Spleen (tissue), 11 donors: Measurements from ENCODE around the gene SLC26A2. TPM values are rescaled to one million over a fixed set of nuclear protein-coding genes. Genes with fewer than 3 reads are reported as not detected.

ENCODE experiments used
- DNase-seq: peaks from one replicate; pipeline ENCODE4 v3.0.0-alpha.2; 2020
- H3K27ac ChIP-seq, 8 donors: fragments of 200-600 bp; sonication (generic) in 7 of 8; 1 replicate in 4 of 8; 2 replicates in 4 of 8; pipeline versions ENCODE4 v1.5.0 to v1.8.0; 2016 to 2021; ENCODE audit warnings: inconsistent platforms in 4 of 8, mild to moderate bottlenecking in 4 of 8, moderate library complexity in 1 of 8
- H3K27me3 ChIP-seq, 7 donors: fragments of 200-600 bp; sonication (generic) in 6 of 7; replicated peaks in 1 of 7; 1 replicate in 4 of 7; 2 replicates in 3 of 7; pipeline versions ENCODE4 v1.5.0 to v1.8.0; 2016 to 2021; ENCODE audit warnings: inconsistent platforms in 3 of 7, mild to moderate bottlenecking in 1 of 7
- H3K36me3 ChIP-seq, 6 donors: fragments of 200-600 bp; sonication (generic) in 5 of 6; 1 replicate in 4 of 6; 2 replicates in 2 of 6; pipeline versions ENCODE4 v1.5.0 to v1.8.0; 2016 to 2021; ENCODE audit warnings: inconsistent platforms in 2 of 6
- H3K4me1 ChIP-seq, 6 donors: fragments of 200-600 bp; sonication (generic) in 5 of 6; 1 replicate in 3 of 6; 2 replicates in 3 of 6; pipeline versions ENCODE4 v1.5.0 to v1.8.0; 2016 to 2021; ENCODE audit warnings: inconsistent platforms in 3 of 6
- H3K4me3 ChIP-seq, 8 donors: fragments of 200-600 bp; sonication (generic) in 7 of 8; 1 replicate in 4 of 8; 2 replicates in 4 of 8; pipeline versions ENCODE4 v1.5.0 to v1.8.0; 2016 to 2021; ENCODE audit warnings: inconsistent platforms in 4 of 8, mild to moderate bottlenecking in 4 of 8, moderate library complexity in 2 of 8
- H3K9me3 ChIP-seq, 8 donors: fragments of 200-600 bp; sonication (generic) in 7 of 8; 1 replicate in 4 of 8; 2 replicates in 4 of 8; pipeline versions ENCODE4 v1.5.0 to v1.8.0; 2016 to 2021; ENCODE audit warnings: inconsistent platforms in 4 of 8
- CTCF ChIP-seq, 11 experiments: fragments of 200-600 bp in 7 of 11; fragments of 450-650 bp in 4 of 11; sonication (generic) in 4 of 11; IDR thresholded peaks in 8 of 11; conservative IDR thresholded peaks in 3 of 11; 1 replicate in 7 of 11; 2 replicates in 4 of 11; pipeline versions ENCODE4 v1.4.0 to v1.8.0; 2016 to 2021; ENCODE audit warnings: antibody characterized with exemption in 11 of 11, inconsistent platforms in 4 of 11, mild to moderate bottlenecking in 1 of 11
- POLR2A ChIP-seq, 3 donors: fragments of 450-650 bp; IDR thresholded peaks; one replicate each; pipeline ENCODE4 v1.5.1; 2017; ENCODE audit warnings: antibody characterized with exemption in 3 of 3, mild to moderate bottlenecking in 1 of 3
- POLR2AphosphoS5 ChIP-seq, 3 donors: sonication (generic); formaldehyde crosslinking; IDR thresholded peaks; one replicate each; pipeline ENCODE4 v1.5.1; 2017; ENCODE audit warnings: antibody characterized with exemption in 3 of 3
- WGBS, 5 donors: extraction: QIAGEN DNeasy Blood & Tissue Kit in 3 of 5; methylation state at CpG; one replicate each; pipeline versions ENCODE4 v1.1.5 to v1.1.7; 2013 to 2018; 5-methylcytosine and 5-hydroxymethylcytosine counted together
- intact Hi-C: fragments of 100-400 bp; cut with DNase I; formaldehyde crosslinking; loops from one replicate; pipeline ENCODE4 v1.15.0; 2023; ENCODE audit warnings: low total_unique reads
- polyA plus RNA-seq, 3 donors: library from polyadenylated mRNA; stranded (reverse); fragments of 200-250 nt; gene quantifications; one replicate each; pipeline ENCODE4 v1.2.1, GENCODE V29; 2013
- total RNA-seq, 7 donors: library from RNA; depleted of rRNA in 3 of 7; stranded (reverse); fragments of >200 nt in 3 of 7; fragmentation: NEBNext Ultra II Directional in 4 of 7; extraction: Animal tissue kit (Norgen Biotek cat#: 25700) in 4 of 7; gene quantifications; one replicate each; pipeline versions ENCODE4 v1.1.0 to v1.2.1, GENCODE V29; 2016 to 2021
- donor health status: healthy with polysubstance abuse.
- donor health status: DM: no; HTN: no; CAD: no; lungs with moderate emphysema.
- donor health status: DM: no; HTN: no; CAD: no.
- donor health status: Bipolar disorder and iron deficiency.
- donor health status: healthy.
- donor health status: DM: no; HTN: no; CAD: no.
- donor health status: DM: yes; HTN: yes; CAD: no.

SLC26A2 gene
- total and polyA plus RNA-seq, 10 donors, result 1.9 to 14.8 (median 10.1) TPM

- 86 to 93% (median 89%) methylated on average over 9 of the region's 9 CpGs for WGBS, 5 donors
- no peak overlapping the region for H3K4me3 ChIP-seq
- intact Hi-C loops, result no loop called here
- H3K27me3 ChIP-seq, result peaks cover 0 to 7% (median 0%) of the 10 kb centered on the region in 7 donors
- no peaks in the 10 kb centered on the region for H3K9me3 ChIP-seq
- H3K27ac ChIP-seq, result no peak overlapping the region
- no peaks in the 10 kb centered on the region for H3K36me3 ChIP-seq
- TF ChIP-seq CTCF (IDR thresholded peaks at IDR 0.05 in 8 of 11, conservative IDR thresholded peaks at IDR 0.05 in 3 of 11), result no peak
- no peak for TF ChIP-seq POLR2AphosphoS5 (IDR thresholded peaks at IDR 0.05)
- no peak for TF ChIP-seq POLR2A (IDR thresholded peaks at IDR 0.05)
- H3K4me1 ChIP-seq, result no peaks in the 10 kb centered on the region
- no peak for DNase-seq
Observed at GRCh38 chr5:149953436-149954121, 7.0 kb upstream of the SLC26A2 start.

- TF ChIP-seq CTCF (IDR thresholded peaks at IDR 0.05 in 8 of 11, conservative IDR thresholded peaks at IDR 0.05 in 3 of 11) (no peak), POLR2A (IDR thresholded peaks at IDR 0.05) (no peak), POLR2AphosphoS5 (IDR thresholded peaks at IDR 0.05) (no peak)
- intact Hi-C loops, result no loop called here
- 70 to 82% (median 76%) methylated on average over 6 of the region's 6 CpGs for WGBS, 5 donors
- no peak for DNase-seq
- no peaks in the 10 kb centered on the region for H3K9me3 ChIP-seq
- H3K4me3 ChIP-seq, result no peak overlapping the region
- H3K27me3 ChIP-seq, result no peaks in the 10 kb centered on the region
- H3K27ac ChIP-seq, result no peak overlapping the region
- peaks cover 3 to 10% (median 6%) of the 10 kb centered on the region in 6 donors for H3K4me1 ChIP-seq
- H3K36me3 ChIP-seq, result no peaks in the 10 kb centered on the region
Observed at GRCh38 chr5:149954798-149955197, 5.8 kb upstream of the SLC26A2 start.

GRCh38 chr5:149956685-149957084 is 3.9 kb upstream of the SLC26A2 start:
- Histone ChIP-seq H3K27ac (no peak overlapping the region), H3K9me3 (no peaks in the 10 kb centered on the region), H3K4me3 (no peak overlapping the region), H3K36me3 (no peaks in the 10 kb centered on the region), H3K27me3 (no peaks in the 10 kb centered on the region), H3K4me1 (peaks cover 10 to 23% (median 18%) of the 10 kb centered on the region in 6 donors)
- intact Hi-C loops, result no loop called here
- no peak for DNase-seq
- 63 to 84% (median 69%) methylated on average over 5 of the region's 5 CpGs for WGBS, 5 donors
- TF ChIP-seq CTCF (IDR thresholded peaks at IDR 0.05 in 8 of 11, conservative IDR thresholded peaks at IDR 0.05 in 3 of 11) (no peak), POLR2A (IDR thresholded peaks at IDR 0.05) (no peak), POLR2AphosphoS5 (IDR thresholded peaks at IDR 0.05) (no peak)

GRCh38 chr5:149957855-149958254 is 2.7 kb upstream of the SLC26A2 start:
- DNase-seq, result no peak
- H3K27me3 ChIP-seq, result no peaks in the 10 kb centered on the region
- TF ChIP-seq CTCF (IDR thresholded peaks at IDR 0.05 in 8 of 11, conservative IDR thresholded peaks at IDR 0.05 in 3 of 11) (no peak), POLR2A (IDR thresholded peaks at IDR 0.05) (no peak), POLR2AphosphoS5 (IDR thresholded peaks at IDR 0.05) (no peak)
- intact Hi-C loops, result no loop called here
- no peak overlapping the region for H3K27ac ChIP-seq
- H3K9me3 ChIP-seq, result no peaks in the 10 kb centered on the region
- 85 to 92% (median 91%) methylated on average over 4 of the region's 4 CpGs for WGBS, 5 donors
- no peaks in the 10 kb centered on the region for H3K36me3 ChIP-seq
- H3K4me3 ChIP-seq, result no peak overlapping the region
- peaks cover 10 to 32% (median 22%) of the 10 kb centered on the region in 6 donors for H3K4me1 ChIP-seq
